ENCODE data around the gene PTH2.

GRCh38 chr19:49470615-49470978, 47.4 kb upstream of the PTH2 start:
- TF ChIP-seq POLR2AphosphoS5 (IDR thresholded peaks at IDR 0.05; ENCODE audit: low read depth, low read length): no peak
- TF ChIP-seq POLR2A (IDR thresholded peaks at IDR 0.05; ENCODE audit: low read depth, low read length): no peak
